GM12865 (cell line): ENCODE results near the gene EVPL.

Source experiments
- DNase-seq: peaks from one replicate; pipeline ENCODE4 v3.0.0; 2010; ENCODE audit warnings: low read depth
- H3K4me3 ChIP-seq: 2 replicates; pipeline ENCODE4 v1.5.1; 2011; ENCODE audit warnings: mild to moderate bottlenecking, low read depth, low read length, control low read depth
- TF ChIP-seq, protein P1 (sequence below): IDR thresholded peaks from 2 replicates; pipeline ENCODE4 v1.5.1; 2011; ENCODE audit warnings: low read length, control low read depth, low read depth, inconsistent platforms; ENCODE audit not compliant: insufficient read depth; ENCODE audit errors: missing control alignments

Gene EVPL

DNA sequence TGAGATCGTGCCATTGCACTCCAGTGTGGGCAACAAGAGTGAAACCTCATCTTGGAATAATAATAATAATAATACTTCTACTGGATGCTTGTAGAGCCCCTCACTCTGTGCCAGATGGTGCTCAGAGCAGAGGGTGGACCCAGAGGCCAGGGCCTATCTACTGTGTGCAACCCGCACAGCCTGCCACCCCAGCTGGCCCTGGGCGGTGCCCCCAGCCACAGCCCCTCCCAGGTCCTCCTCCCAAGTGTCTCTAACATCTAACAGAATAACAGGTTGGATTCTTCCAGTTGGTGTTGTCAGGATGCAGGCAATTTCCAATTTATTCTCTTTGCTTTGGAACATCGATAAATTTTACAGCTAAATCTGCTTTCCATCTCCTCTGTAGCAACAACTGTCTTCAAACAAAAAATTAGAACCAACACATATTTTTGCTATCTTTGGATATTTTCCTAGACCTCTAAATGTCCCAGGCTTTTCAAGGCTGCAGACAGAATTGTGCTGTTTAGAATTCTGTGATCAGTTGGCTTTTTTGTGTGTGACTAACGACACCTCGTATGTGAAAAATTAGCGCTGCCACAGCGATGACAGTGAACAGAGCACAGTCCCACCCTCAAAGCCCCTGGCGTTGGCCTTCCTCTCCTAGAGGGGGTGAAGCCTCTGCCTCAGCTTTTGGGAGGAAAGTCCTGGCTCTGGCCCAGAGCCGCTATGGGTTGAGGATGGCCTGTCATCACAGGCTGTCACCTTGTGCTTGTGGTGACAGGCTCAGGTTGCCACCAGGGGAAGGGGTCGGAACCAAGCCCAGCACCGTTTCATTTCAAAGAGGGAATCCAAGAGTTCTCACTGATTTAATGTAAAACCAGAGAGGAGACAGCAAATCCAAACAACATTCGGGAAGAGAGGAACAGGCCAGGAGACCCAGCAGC is 7.6 kb upstream of the EVPL start:
- H3K4me3 ChIP-seq: no peak overlapping the region
- TF ChIP-seq, protein P1, sequence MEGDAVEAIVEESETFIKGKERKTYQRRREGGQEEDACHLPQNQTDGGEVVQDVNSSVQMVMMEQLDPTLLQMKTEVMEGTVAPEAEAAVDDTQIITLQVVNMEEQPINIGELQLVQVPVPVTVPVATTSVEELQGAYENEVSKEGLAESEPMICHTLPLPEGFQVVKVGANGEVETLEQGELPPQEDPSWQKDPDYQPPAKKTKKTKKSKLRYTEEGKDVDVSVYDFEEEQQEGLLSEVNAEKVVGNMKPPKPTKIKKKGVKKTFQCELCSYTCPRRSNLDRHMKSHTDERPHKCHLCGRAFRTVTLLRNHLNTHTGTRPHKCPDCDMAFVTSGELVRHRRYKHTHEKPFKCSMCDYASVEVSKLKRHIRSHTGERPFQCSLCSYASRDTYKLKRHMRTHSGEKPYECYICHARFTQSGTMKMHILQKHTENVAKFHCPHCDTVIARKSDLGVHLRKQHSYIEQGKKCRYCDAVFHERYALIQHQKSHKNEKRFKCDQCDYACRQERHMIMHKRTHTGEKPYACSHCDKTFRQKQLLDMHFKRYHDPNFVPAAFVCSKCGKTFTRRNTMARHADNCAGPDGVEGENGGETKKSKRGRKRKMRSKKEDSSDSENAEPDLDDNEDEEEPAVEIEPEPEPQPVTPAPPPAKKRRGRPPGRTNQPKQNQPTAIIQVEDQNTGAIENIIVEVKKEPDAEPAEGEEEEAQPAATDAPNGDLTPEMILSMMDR: no peak
- DNase-seq: no peak

DNA sequence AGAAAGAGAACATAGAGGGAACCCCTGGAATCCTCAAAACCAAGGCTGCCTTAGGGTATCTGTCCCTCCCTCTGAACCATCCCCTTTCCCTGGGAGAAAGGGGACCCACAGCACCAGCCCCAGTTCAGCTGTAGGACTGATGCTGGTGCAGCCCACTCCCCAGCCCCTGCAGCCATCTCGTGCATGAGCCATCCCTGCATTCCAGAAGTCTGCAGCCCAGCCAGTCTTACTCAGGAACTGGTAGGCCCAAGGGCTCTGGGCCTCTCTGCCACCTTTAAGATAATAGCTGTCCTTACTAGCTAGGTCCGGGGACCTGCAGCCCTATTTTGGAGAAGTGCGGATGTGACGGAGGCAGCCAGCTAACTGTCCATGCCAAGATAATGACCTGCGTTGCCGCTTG is 6.0 kb upstream of the EVPL start:
- no peak for DNase-seq
- H3K4me3 ChIP-seq: no peak overlapping the region
- TF ChIP-seq, protein P1: no peak

DNA sequence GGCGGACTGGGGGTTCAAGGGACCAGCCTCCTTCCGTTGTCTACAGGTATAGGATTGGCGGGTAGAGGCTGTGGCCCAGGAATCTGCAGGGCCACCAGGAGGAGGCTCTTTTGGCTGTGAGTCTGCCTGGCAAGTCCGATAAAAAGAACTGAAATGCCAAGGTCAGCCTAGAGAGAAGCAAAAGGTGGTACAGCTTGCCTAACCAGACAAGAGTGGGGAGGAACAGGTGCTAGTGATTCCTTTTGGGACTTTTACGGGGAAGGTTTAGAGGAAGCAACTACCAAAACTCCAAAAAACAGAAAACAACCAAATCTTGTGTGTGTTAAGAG is 5.6 kb upstream of the EVPL start:
- TF ChIP-seq, protein P1: no peak
- no peak for DNase-seq
- no peak overlapping the region for H3K4me3 ChIP-seq

DNA sequence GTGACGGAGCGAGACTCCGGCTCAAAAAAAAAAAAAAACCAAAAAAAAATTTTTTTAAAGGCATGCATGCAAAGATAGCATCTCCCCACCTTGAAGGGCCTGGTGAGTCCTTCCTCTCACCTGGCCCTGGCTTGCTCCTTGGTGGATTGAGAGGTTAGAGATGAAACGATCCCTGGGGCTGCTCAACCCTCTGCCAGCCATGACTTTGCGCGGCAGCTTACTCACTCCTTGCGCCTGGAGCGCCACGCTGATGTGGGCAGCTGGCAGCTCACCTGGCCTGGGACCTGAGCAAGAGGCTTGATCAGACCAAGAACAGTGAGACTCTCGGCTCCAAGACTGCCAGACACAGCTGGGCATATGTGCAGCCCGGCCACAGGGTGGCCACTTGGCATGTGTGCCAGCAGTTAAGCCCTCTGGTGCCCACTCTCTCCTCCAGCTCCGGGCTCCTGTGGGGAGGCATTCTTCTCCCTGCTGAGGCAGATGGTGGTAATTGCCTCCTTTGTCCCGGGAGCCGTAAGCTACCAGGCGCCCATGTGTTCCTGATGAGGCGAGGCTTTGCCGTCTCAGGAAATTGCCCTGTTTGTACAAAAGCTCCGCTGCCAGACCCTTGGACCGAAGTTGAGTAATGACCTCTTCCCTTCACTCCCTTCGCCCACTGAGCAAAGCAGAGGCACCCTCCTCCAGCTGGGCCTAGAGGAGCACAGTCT is 5.1 kb upstream of the EVPL start:
- TF ChIP-seq, protein P1: no peak
- no peak for DNase-seq
- no peak overlapping the region for H3K4me3 ChIP-seq

DNA sequence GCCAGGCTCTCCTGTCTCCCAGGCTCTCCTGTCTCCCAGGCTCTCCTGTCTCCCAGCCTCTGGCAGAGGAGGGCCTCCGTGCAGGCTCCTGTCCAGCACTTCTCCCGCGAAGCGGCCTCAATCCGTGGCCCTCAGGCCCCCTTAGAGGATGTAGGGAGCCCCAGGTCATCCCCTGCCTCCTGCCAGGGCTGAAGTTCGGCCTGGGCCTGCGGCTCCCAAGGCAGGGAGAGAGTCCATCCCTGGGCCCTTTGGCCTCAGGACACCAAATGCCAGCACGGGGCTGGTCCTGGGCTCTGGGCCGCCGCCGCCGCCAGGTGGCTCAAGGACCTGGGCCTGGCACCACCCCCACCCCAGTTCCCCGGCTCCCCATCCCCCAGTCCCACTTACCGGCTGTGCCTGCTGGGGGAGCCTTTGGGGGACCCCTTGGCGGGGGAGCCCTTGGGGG is 370 bp downstream of the EVPL start:
- H3K4me3 ChIP-seq: no peak overlapping the region
- TF ChIP-seq, protein P1: no peak

DNA sequence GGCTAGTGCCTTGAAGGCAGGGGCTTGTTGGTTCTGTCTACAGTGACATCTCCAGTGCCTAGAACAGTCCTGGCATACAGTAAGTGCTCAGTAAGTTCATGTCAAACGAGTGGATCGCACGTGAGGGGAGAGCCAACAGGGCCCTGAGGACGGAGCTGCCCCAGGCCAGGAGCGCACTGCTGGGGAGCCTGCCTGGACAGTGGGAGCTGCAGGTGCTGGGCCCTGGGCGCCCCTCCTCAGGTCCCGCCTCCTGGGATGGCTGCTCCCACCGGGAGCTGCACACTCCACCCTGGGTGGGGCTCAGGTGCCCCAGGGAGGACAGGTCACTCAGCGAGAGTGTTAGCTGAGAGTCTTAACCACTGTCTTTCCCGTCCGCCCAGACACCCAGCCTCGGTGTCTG is 1.8 kb downstream of the EVPL start:
- no peak for DNase-seq
- TF ChIP-seq, protein P1: no peak
- no peak overlapping the region for H3K4me3 ChIP-seq

More for the DNA sequence above, 370 bp downstream of the EVPL start:
- no peak for DNase-seq
